Measurements from ENCODE around the gene SLFN14.
"Not testable (repeated sequence)": the region's sequence is repeated elsewhere in the genome, so short reads cannot be mapped to it uniquely, and the experiment has no call there.

The SLFN14 gene

DNA sequence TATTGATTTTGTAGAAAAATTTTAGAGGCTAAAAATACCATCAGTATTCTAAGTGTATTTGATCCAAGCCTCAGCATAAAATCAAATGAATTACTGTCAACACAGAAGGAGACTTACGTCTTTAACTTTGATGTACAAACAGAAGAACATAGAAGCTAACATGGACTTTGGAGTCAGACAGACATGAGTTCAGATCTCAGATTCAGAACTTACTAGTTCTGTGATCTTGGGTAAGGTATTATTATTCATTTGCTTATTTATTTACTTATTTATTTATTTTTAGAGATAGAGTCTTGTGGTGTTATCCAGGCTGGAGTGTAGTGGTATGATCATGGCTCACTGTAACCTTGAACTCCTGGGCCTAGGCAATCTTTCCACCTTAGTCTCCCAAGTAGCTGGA, 19.2 kb downstream of the SLFN14 start:
- no peak overlapping the region for H3K9ac ChIP-seq (ENCODE audit: low read length)
- no peaks in the 10 kb centered on the region for H3K36me3 ChIP-seq (ENCODE audit: control insufficient read depth, insufficient read depth, low read length)
- no peaks in the 10 kb centered on the region for H3K9me3 ChIP-seq (ENCODE audit: control insufficient read depth, insufficient read depth, low read depth, low read length)
- no peaks in the 10 kb centered on the region for H3K4me1 ChIP-seq (ENCODE audit: control insufficient read depth, insufficient read depth, low read length)
- H3K27ac ChIP-seq (ENCODE audit: low read depth, low read length), result no peak overlapping the region
- H3K27me3 ChIP-seq (ENCODE audit: control insufficient read depth, insufficient read depth, low read length), result no peaks in the 10 kb centered on the region; the same call in 1 of the 2 replicates
- no peak overlapping the region for H3K4me3 ChIP-seq (ENCODE audit: low read depth, low read length)

DNA sequence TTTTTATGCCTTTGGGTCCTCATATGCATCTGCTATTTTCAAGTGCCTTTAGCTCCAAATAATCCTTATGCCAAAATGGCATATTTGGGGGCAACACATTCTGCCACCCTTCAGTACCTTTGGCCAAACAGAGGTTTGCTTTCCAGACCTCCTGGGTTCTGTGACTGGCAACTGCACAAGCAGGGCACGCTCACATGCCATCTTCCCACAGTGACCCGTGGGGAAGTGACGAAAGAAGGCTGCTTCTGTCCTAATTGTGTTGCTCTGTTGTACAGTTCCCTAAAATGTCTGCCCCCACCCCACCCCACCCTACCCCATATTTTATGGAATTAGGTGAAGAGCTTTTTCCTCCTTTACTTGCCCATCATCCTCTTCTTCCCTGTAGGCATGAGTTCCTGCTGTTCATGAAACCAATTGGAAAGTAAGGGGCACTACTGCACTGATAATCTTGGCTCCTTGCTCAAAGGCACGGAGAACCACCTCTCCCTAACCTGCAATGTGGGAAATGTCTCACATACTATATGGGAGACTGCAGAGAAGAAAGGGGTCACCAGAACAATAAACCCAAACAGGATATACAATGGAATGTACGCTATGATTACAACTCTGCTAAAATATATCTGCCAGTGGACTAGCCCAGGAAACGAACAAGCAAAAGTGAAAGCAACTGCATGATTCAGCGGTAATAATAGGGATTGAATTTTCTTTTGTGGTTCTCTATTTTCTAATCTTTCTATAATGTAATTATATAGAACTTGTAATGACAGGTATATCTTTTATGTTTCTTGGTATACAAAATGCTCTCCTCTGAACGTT, 19.8 kb downstream of the SLFN14 start:
- H3K4me1 ChIP-seq (ENCODE audit: control insufficient read depth, insufficient read depth, low read length), result no peaks in the 10 kb centered on the region
- no peaks in the 10 kb centered on the region for H3K9me3 ChIP-seq (ENCODE audit: control insufficient read depth, insufficient read depth, low read depth, low read length)
- H3K36me3 ChIP-seq (ENCODE audit: control insufficient read depth, insufficient read depth, low read length), result no peaks in the 10 kb centered on the region
- no peak overlapping the region for H3K27ac ChIP-seq (ENCODE audit: low read depth, low read length)
- no peaks in the 10 kb centered on the region; the same call in 1 of the 2 replicates for H3K27me3 ChIP-seq (ENCODE audit: control insufficient read depth, insufficient read depth, low read length)
- no peak overlapping the region for H3K9ac ChIP-seq (ENCODE audit: low read length)
- H3K4me3 ChIP-seq (ENCODE audit: low read depth, low read length), result no peak overlapping the region

DNA sequence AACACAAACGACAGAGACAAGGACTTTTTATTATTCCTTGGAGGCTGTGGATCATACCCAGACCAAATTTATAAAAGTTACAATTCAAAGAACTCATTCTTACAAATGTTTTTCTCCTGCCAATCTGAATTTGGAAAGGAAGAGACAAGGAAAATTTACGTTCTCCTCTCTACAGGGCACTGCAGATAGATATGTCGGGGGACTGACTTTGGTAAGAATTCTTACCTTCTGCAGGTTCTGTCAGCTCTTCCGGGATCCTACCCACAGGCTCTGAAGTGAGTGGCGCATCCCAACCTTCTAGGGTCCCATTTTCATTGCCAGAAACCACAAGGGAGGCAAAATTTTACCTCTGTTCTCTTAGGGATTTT, 21.0 kb downstream of the SLFN14 start:
- Histone ChIP-seq H3K4me3 (ENCODE audit: low read depth, low read length) (no peak overlapping the region), H3K9ac (ENCODE audit: low read length) (no peak overlapping the region), H3K9me3 (ENCODE audit: control insufficient read depth, insufficient read depth, low read depth, low read length) (no peaks in the 10 kb centered on the region)

GRCh38 chr17:35537601-35538141, 22.9 kb downstream of the SLFN14 start, which contains the start of gene SLFN12L:
SLFN12L (minus strand) TSS chr17:35537678; CDS start chr17:35522364, 15,314 bp downstream.
- Histone ChIP-seq H3K27ac (ENCODE audit: low read depth, low read length) (no peak within 1 kb of the TSS), H3K9me3 (ENCODE audit: control insufficient read depth, insufficient read depth, low read depth, low read length) (no peaks in the 10 kb centered on the region), H3K4me3 (ENCODE audit: low read depth, low read length) (no peak within 1 kb of the TSS), H3K9ac (ENCODE audit: low read length) (no peak within 1 kb of the TSS), H3K36me3 (ENCODE audit: control insufficient read depth, insufficient read depth, low read length) (no peaks in the 10 kb centered on the region), H3K4me1 (ENCODE audit: control insufficient read depth, insufficient read depth, low read length) (no peaks in the 10 kb centered on the region), H3K27me3 (ENCODE audit: control insufficient read depth, insufficient read depth, low read length) (no peaks in the 10 kb centered on the region)

More for the DNA sequence above, 21.0 kb downstream of the SLFN14 start:
- Histone ChIP-seq H3K27me3 (ENCODE audit: control insufficient read depth, insufficient read depth, low read length) (no peaks in the 10 kb centered on the region), H3K27ac (ENCODE audit: low read depth, low read length) (no peak overlapping the region), H3K36me3 (ENCODE audit: control insufficient read depth, insufficient read depth, low read length) (no peaks in the 10 kb centered on the region), H3K4me1 (ENCODE audit: control insufficient read depth, insufficient read depth, low read length) (no peaks in the 10 kb centered on the region)

DNA sequence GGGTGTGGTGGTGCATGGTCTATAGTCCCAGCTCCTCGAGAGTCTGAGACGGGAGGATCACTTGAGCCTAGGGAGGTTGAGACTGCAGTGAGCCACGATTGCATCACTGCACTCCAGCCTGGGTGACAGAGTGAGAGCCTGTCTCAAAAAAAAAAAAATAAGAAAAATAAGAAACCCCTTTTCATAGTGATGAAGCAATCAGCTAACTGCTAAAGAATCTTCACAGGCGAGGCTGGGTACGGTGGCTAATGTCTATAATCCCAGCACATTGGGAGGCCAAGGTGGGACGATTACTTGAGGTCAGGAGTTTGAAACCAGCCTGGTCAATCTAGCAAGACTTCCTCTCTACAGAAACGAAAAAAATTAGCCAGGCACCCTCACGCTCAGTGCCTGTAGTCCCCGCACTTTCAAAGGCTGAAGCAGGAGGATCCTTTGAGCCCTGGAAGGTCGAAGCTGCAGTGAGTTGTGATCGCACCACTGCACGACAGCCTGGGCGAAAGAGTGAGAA, 23.9 kb downstream of the SLFN14 start:
- H3K27ac ChIP-seq (ENCODE audit: low read depth, low read length), result no peak overlapping the region
- no peaks in the 10 kb centered on the region for H3K9me3 ChIP-seq (ENCODE audit: control insufficient read depth, insufficient read depth, low read depth, low read length)
- no peaks in the 10 kb centered on the region for H3K27me3 ChIP-seq (ENCODE audit: control insufficient read depth, insufficient read depth, low read length)
- H3K9ac ChIP-seq (ENCODE audit: low read length), result no peak overlapping the region
- H3K4me3 ChIP-seq (ENCODE audit: low read depth, low read length), result no peak overlapping the region
- H3K4me1 ChIP-seq (ENCODE audit: control insufficient read depth, insufficient read depth, low read length), result no peaks in the 10 kb centered on the region
- no peaks in the 10 kb centered on the region for H3K36me3 ChIP-seq (ENCODE audit: control insufficient read depth, insufficient read depth, low read length)

DNA sequence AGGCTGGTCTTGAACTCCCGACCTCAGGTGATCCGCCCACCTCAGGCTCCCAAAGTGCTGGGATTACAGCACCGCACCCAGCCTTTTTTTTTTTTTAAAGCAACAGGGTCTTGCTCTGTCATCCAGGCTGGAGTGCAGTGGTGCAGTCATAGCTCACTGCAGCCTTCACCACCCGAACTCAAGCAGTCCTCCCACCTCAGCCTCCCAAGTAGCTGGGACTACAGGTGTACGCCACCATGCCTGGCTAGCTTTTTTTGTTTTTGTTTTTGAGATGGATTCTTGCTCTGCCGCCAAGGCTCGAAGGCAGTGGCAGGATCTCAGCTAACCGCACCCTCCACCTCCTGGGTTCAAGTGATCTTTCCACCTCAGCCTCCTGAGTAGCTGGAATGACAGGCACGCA, 25.2 kb downstream of the SLFN14 start:
- H3K36me3 ChIP-seq (ENCODE audit: control insufficient read depth, insufficient read depth, low read length); H3K4me1 ChIP-seq (ENCODE audit: control insufficient read depth, insufficient read depth, low read length); H3K9ac ChIP-seq (ENCODE audit: low read length); H3K4me3 ChIP-seq (ENCODE audit: low read depth, low read length); H3K27me3 ChIP-seq (ENCODE audit: control insufficient read depth, insufficient read depth, low read length); H3K27ac ChIP-seq (ENCODE audit: low read depth, low read length); H3K9me3 ChIP-seq (ENCODE audit: control insufficient read depth, insufficient read depth, low read depth, low read length): not testable (repeated sequence)

DNA sequence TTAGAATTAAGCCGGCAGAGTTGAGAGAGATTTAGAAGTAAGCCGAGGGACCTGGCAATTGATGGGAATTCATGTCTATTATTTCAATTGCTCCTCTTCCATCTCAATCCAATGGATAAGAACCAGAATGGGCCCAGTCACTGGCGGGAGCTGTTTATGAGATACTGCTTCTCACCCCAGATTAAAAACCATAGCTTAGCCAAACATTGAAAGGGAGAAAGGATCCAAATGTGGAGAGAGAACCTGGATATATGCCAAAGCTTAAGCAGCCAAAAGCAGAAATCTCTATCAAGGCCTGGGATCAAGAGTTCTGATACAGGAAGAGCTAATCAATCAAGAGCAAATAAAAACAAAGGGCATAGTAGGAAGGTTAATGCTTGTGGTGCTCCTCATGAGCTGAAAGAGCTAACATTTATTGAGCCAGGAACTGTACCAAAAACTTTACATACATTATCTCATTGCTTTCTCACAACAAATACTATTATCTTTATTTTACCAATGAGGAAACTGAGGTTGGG, 26.0 kb downstream of the SLFN14 start:
- no peaks in the 10 kb centered on the region for H3K4me1 ChIP-seq (ENCODE audit: control insufficient read depth, insufficient read depth, low read length)
- H3K36me3 ChIP-seq (ENCODE audit: control insufficient read depth, insufficient read depth, low read length), result no peaks in the 10 kb centered on the region
- H3K4me3 ChIP-seq (ENCODE audit: low read depth, low read length), result no peak overlapping the region
- no peak overlapping the region for H3K27ac ChIP-seq (ENCODE audit: low read depth, low read length)
- no peaks in the 10 kb centered on the region for H3K9me3 ChIP-seq (ENCODE audit: control insufficient read depth, insufficient read depth, low read depth, low read length)
- no peak overlapping the region for H3K9ac ChIP-seq (ENCODE audit: low read length)
- H3K27me3 ChIP-seq (ENCODE audit: control insufficient read depth, insufficient read depth, low read length), result no peaks in the 10 kb centered on the region

- H3K9ac ChIP-seq (ENCODE audit: low read length), result no peak overlapping the region
- no peaks in the 10 kb centered on the region for H3K27me3 ChIP-seq (ENCODE audit: control insufficient read depth, insufficient read depth, low read length)
- no peak overlapping the region for H3K27ac ChIP-seq (ENCODE audit: low read depth, low read length)
- no peak overlapping the region for H3K4me3 ChIP-seq (ENCODE audit: low read depth, low read length)
- H3K9me3 ChIP-seq (ENCODE audit: control insufficient read depth, insufficient read depth, low read depth, low read length), result no peaks in the 10 kb centered on the region
- H3K36me3 ChIP-seq (ENCODE audit: control insufficient read depth, insufficient read depth, low read length), result no peaks in the 10 kb centered on the region
- H3K4me1 ChIP-seq (ENCODE audit: control insufficient read depth, insufficient read depth, low read length), result no peaks in the 10 kb centered on the region
These were observed 29.5 kb downstream of the SLFN14 start for GRCh38 chr17:35531160-35531559.

DNA sequence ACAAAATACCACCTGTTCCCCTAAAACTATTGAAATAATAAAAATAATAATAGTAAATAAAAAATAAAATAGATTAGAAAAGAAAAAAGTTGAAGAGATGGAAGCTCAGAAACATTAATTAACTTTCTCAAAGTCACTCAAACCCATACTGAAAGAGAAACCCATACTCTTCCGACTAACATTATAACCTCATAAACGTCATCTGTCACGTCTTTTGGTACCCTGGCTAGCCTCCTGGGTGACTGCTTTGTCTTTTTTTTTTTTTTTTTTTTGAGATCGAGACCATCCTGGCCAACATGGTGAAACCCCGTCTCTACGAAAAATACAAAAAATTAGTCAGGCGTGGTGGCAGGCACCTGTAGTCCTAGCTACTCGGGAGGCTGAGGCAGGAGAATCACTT, 30.8 kb downstream of the SLFN14 start:
- Histone ChIP-seq H3K36me3 (ENCODE audit: control insufficient read depth, insufficient read depth, low read length) (no peaks in the 10 kb centered on the region), H3K4me3 (ENCODE audit: low read depth, low read length) (no peak overlapping the region), H3K9me3 (ENCODE audit: control insufficient read depth, insufficient read depth, low read depth, low read length) (no peaks in the 10 kb centered on the region), H3K27ac (ENCODE audit: low read depth, low read length) (no peak overlapping the region), H3K4me1 (ENCODE audit: control insufficient read depth, insufficient read depth, low read length) (no peaks in the 10 kb centered on the region), H3K9ac (ENCODE audit: low read length) (no peak overlapping the region), H3K27me3 (ENCODE audit: control insufficient read depth, insufficient read depth, low read length) (no peaks in the 10 kb centered on the region)

GRCh38 chr17:35529326-35529725, 31.3 kb downstream of the SLFN14 start:
- H3K27ac ChIP-seq (ENCODE audit: low read depth, low read length); H3K9ac ChIP-seq (ENCODE audit: low read length); H3K9me3 ChIP-seq (ENCODE audit: control insufficient read depth, insufficient read depth, low read depth, low read length); H3K36me3 ChIP-seq (ENCODE audit: control insufficient read depth, insufficient read depth, low read length); H3K27me3 ChIP-seq (ENCODE audit: control insufficient read depth, insufficient read depth, low read length); H3K4me1 ChIP-seq (ENCODE audit: control insufficient read depth, insufficient read depth, low read length); H3K4me3 ChIP-seq (ENCODE audit: low read depth, low read length): not testable (repeated sequence)

- Histone ChIP-seq H3K4me3 (ENCODE audit: low read depth, low read length) (no peak overlapping the region), H3K27ac (ENCODE audit: low read depth, low read length) (no peak overlapping the region), H3K9me3 (ENCODE audit: control insufficient read depth, insufficient read depth, low read depth, low read length) (no peaks in the 10 kb centered on the region), H3K4me1 (ENCODE audit: control insufficient read depth, insufficient read depth, low read length) (no peaks in the 10 kb centered on the region), H3K27me3 (ENCODE audit: control insufficient read depth, insufficient read depth, low read length) (no peaks in the 10 kb centered on the region), H3K9ac (ENCODE audit: low read length) (no peak overlapping the region), H3K36me3 (ENCODE audit: control insufficient read depth, insufficient read depth, low read length) (no peaks in the 10 kb centered on the region)
These were observed 37.3 kb downstream of the SLFN14 start for GRCh38 chr17:35523296-35523695.

Measured in HUES6 (cell line).